Astrocyte of the cerebellum (primary cell): ENCODE measurements around the gene PHKA2.

Experiments
- DNase-seq: peaks from one replicate; pipeline ENCODE4 v3.0.0-alpha.2; 2011; ENCODE audit warnings: low read depth
- H3K4me3 ChIP-seq: 2 replicates; pipeline ENCODE4 v1.5.1; 2011; ENCODE audit warnings: mild to moderate bottlenecking, low read depth, low read length, moderate library complexity
- in situ Hi-C: cut with HindIII; loops from 2 replicates; pipeline ENCODE4 v1.10.0; 2017; ENCODE audit warnings: low sequenced_read_pairs
- TF ChIP-seq, protein P1 (sequence below): IDR thresholded peaks from 2 replicates; pipeline ENCODE4 v1.5.1; 2012; ENCODE audit warnings: low read length, low read depth, moderate library complexity, mild to moderate bottlenecking; ENCODE audit errors: missing control alignments

The PHKA2 gene

DNA sequence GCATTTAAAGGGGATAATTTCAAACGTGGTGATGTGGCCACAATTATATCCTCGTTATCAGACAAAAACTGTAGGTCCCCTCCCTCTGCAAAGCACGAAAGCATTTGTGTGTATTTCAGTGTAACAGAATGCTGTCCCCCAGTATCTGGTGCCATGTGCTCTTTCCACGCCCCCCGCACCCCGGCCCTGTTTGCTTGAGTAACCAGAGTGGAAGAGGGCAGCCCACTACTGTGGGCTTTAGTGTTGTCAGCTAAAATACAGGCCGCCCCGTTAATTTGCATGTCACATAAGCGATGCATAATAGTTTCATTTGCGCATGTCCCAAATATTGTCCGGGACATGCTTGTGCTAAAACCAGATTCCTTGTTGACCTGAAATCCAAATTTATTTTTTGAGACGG lies 110.1 kb downstream of the PHKA2 start:
- DNase-seq: no peak
- no peak overlapping the region for H3K4me3 ChIP-seq
- TF ChIP-seq, protein P1, sequence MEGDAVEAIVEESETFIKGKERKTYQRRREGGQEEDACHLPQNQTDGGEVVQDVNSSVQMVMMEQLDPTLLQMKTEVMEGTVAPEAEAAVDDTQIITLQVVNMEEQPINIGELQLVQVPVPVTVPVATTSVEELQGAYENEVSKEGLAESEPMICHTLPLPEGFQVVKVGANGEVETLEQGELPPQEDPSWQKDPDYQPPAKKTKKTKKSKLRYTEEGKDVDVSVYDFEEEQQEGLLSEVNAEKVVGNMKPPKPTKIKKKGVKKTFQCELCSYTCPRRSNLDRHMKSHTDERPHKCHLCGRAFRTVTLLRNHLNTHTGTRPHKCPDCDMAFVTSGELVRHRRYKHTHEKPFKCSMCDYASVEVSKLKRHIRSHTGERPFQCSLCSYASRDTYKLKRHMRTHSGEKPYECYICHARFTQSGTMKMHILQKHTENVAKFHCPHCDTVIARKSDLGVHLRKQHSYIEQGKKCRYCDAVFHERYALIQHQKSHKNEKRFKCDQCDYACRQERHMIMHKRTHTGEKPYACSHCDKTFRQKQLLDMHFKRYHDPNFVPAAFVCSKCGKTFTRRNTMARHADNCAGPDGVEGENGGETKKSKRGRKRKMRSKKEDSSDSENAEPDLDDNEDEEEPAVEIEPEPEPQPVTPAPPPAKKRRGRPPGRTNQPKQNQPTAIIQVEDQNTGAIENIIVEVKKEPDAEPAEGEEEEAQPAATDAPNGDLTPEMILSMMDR: no peak
- in situ Hi-C loops: no loop called here

DNA sequence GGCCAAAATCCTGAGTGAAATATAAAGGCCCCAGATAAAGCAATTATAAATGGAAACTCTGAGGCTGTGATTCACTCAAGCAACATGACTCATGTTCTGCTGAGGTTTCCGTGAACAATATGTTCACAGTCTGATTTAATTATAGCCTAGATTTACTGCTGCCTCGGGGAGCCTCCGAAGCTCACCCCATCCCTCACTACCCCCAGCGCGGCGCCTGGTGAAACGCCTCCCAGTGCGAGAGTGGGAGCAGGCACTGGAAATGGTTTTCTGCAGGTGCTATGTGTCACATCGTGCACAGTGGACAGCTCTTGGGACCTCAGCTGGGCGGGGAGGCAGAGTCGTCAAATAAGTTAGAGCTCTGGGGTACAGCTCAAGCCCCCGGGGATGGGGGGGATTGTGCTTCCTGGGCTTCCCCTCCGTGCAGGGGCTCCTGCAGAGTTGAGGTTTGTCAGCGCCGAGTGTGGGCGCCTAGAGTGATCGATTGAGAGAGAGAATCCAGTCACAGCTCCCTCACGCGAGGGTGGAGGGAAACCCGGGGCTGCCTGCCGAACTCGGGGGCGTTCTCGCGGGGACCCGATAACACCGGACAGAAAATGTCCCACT lies 110.6 kb downstream of the PHKA2 start:
- TF ChIP-seq, protein P1: no peak
- in situ Hi-C loops: no loop called here
- H3K4me3 ChIP-seq: no peak overlapping the region
- DNase-seq: peak; percentile 66

GRCh38 chrX:18872621-18873020 lies 111.3 kb downstream of the PHKA2 start:
- DNase-seq: no peak
- H3K4me3 ChIP-seq: no peak overlapping the region
- TF ChIP-seq, protein P1: no peak
- in situ Hi-C loops: no loop called here

GRCh38 chrX:18871970-18872369 lies 111.9 kb downstream of the PHKA2 start:
- no peak overlapping the region for H3K4me3 ChIP-seq
- DNase-seq: no peak
- TF ChIP-seq, protein P1: no peak
- in situ Hi-C loops: no loop called here

DNA sequence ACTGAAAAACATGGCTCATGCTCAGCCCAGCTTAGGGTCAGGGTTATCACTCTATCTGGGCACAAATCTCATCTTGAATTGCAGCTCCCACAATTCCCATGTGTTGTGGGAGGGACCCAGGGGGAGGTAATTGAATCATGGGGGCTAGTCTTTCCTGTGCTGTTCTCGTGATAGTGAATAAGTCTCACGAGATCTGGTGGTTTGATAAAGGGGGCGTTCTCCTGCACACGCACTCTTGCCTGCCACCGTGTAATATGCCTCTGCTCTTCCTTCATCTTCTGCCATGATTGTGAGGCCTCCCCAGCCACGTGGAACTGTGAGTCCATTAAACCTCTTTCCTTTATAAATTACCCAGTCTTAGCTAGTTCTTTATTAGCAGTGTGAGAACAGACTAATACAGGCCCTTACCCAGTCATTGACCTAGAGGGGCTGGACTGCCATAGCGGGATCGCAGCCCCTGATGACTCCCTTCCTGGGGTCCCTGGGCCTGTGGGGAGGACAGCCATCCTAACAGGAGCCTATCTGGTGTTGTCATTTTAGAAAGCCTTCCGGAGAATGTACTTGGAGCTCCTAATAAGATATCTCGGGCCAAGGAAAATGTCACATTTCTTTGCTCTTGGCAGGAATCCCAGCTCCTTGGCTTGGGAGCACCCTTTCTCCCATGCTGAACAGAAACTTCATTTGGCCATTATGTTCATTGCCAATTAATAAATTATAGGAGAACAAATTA lies 112.6 kb downstream of the PHKA2 start:
- in situ Hi-C loops: no loop called here
- no peak overlapping the region for H3K4me3 ChIP-seq
- TF ChIP-seq, protein P1: no peak
- DNase-seq: no peak

- TF ChIP-seq, protein P1: no peak
- in situ Hi-C loops: no loop called here
- no peak overlapping the region for H3K4me3 ChIP-seq
- DNase-seq: no peak
These were observed 119.5 kb downstream of the PHKA2 start for GRCh38 chrX:18864390-18864920.
